ENCODE results near the gene NPY.
"Not testable (repeated sequence)": the region's sequence is repeated elsewhere in the genome, so short reads cannot be mapped to it uniquely, and the experiment has no call there.

NPY gene

GRCh38 chr7:24251568-24251967 lies 32.4 kb upstream of the NPY start:
- H3K4me3 ChIP-seq (ENCODE audit: low read depth, low read length, poor library complexity, severe bottlenecking): no peak overlapping the region
- H3K9me3 ChIP-seq (ENCODE audit: low read length): no peaks in the 10 kb centered on the region
- H3F3A ChIP-seq (ENCODE audit: insufficient read depth, low read length): no peaks in the 10 kb centered on the region
- no peak overlapping the region for H2AFZ ChIP-seq (ENCODE audit: low read length)
- H3K27me3 ChIP-seq (ENCODE audit: insufficient read depth, low read length): no peaks in the 10 kb centered on the region
- no peaks in the 10 kb centered on the region for H4K20me1 ChIP-seq (ENCODE audit: insufficient read depth, low read length)
- no peak overlapping the region for H3K4me2 ChIP-seq (ENCODE audit: low read length)
- no peak overlapping the region for H3K9ac ChIP-seq (ENCODE audit: low read length)
- H3K9me2 ChIP-seq (ENCODE audit: low read depth, low read length): no peaks in the 10 kb centered on the region
- H3K27ac ChIP-seq (ENCODE audit: low read depth, low read length, poor library complexity, severe bottlenecking): no peak overlapping the region
- no peaks in the 10 kb centered on the region for H3K4me1 ChIP-seq (ENCODE audit: insufficient read depth, low read length, severe bottlenecking)
- no peaks in the 10 kb centered on the region for H3K36me3 ChIP-seq (ENCODE audit: insufficient read depth, low read length)
- no peaks in the 10 kb centered on the region for H3K79me2 ChIP-seq (ENCODE audit: insufficient read depth, low read length)
- no peak for TF ChIP-seq EZH2 (IDR thresholded peaks at IDR 0.05; ENCODE audit: borderline replicate concordance, low read length)
- no peak for TF ChIP-seq CTCF (IDR thresholded peaks at IDR 0.05; ENCODE audit: low read length)

DNA sequence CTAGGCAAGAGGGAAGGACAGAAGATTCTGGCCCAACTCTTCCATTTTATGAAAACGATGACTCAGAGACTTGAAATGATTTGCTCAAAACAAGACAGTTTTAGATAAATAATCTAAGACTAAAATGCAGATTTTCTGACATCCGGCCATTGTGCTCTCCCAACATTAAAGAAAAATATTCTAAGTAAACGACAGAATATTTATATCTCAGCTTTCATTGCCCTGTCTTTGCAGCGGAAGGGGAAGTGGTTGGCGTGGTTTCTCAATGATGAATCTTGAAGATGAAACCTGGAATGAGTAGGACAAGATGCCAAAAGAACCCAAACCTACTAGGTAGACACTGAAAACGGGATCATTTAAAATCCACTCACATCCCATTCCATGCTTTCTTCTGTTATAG lies 28.9 kb upstream of the NPY start:
- H3K9ac ChIP-seq (ENCODE audit: low read length): no peak overlapping the region
- no peaks in the 10 kb centered on the region for H3K9me2 ChIP-seq (ENCODE audit: low read depth, low read length)
- H4K20me1 ChIP-seq (ENCODE audit: insufficient read depth, low read length): no peaks in the 10 kb centered on the region
- no peaks in the 10 kb centered on the region for H3F3A ChIP-seq (ENCODE audit: insufficient read depth, low read length)
- H3K4me2 ChIP-seq (ENCODE audit: low read length): no peak overlapping the region
- no peaks in the 10 kb centered on the region for H3K36me3 ChIP-seq (ENCODE audit: insufficient read depth, low read length)
- no peak for TF ChIP-seq CTCF (IDR thresholded peaks at IDR 0.05; ENCODE audit: low read length)
- no peak for TF ChIP-seq EZH2 (IDR thresholded peaks at IDR 0.05; ENCODE audit: borderline replicate concordance, low read length)
- no peaks in the 10 kb centered on the region for H3K4me1 ChIP-seq (ENCODE audit: insufficient read depth, low read length, severe bottlenecking)
- H3K4me3 ChIP-seq (ENCODE audit: low read depth, low read length, poor library complexity, severe bottlenecking): no peak overlapping the region
- H3K79me2 ChIP-seq (ENCODE audit: insufficient read depth, low read length): no peaks in the 10 kb centered on the region
- no peaks in the 10 kb centered on the region for H3K9me3 ChIP-seq (ENCODE audit: low read length)
- H2AFZ ChIP-seq (ENCODE audit: low read length): no peak overlapping the region
- H3K27me3 ChIP-seq (ENCODE audit: insufficient read depth, low read length): no peaks in the 10 kb centered on the region
- no peak overlapping the region for H3K27ac ChIP-seq (ENCODE audit: low read depth, low read length, poor library complexity, severe bottlenecking)

GRCh38 chr7:24258324-24258723 lies 25.7 kb upstream of the NPY start:
- H3K9me3 ChIP-seq (ENCODE audit: low read length); H3K9ac ChIP-seq (ENCODE audit: low read length); H4K20me1 ChIP-seq (ENCODE audit: insufficient read depth, low read length); H3K27ac ChIP-seq (ENCODE audit: low read depth, low read length, poor library complexity, severe bottlenecking); H3F3A ChIP-seq (ENCODE audit: insufficient read depth, low read length); H3K36me3 ChIP-seq (ENCODE audit: insufficient read depth, low read length); H3K4me2 ChIP-seq (ENCODE audit: low read length); H3K27me3 ChIP-seq (ENCODE audit: insufficient read depth, low read length); H3K9me2 ChIP-seq (ENCODE audit: low read depth, low read length); H2AFZ ChIP-seq (ENCODE audit: low read length); H3K79me2 ChIP-seq (ENCODE audit: insufficient read depth, low read length); H3K4me1 ChIP-seq (ENCODE audit: insufficient read depth, low read length, severe bottlenecking); H3K4me3 ChIP-seq (ENCODE audit: low read depth, low read length, poor library complexity, severe bottlenecking): not testable (repeated sequence)

DNA sequence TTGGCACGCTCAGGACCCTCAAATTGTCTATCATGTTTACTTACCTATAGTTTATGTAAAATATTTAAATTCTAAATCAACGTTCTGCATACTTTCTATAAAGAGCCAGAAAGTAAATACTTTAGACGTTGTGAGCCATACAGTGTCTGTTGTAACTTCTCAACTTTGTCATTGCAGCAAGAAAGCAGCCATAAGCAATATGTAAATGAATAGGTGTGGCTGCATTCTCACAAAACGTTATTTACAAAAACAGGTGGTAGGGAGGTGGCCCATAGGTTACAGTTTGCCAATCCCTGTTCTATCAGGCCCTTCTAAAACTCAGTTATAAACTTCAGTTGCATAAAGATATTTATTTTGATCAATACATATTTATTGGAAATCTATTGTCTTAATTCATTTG lies 12.1 kb upstream of the NPY start:
- no peak overlapping the region for H3K27ac ChIP-seq (ENCODE audit: low read depth, low read length, poor library complexity, severe bottlenecking)
- H3K36me3 ChIP-seq (ENCODE audit: insufficient read depth, low read length): no peaks in the 10 kb centered on the region
- H3K79me2 ChIP-seq (ENCODE audit: insufficient read depth, low read length): no peaks in the 10 kb centered on the region
- no peaks in the 10 kb centered on the region for H3K27me3 ChIP-seq (ENCODE audit: insufficient read depth, low read length)
- TF ChIP-seq CTCF (IDR thresholded peaks at IDR 0.05; ENCODE audit: low read length) (no peak), EZH2 (IDR thresholded peaks at IDR 0.05; ENCODE audit: borderline replicate concordance, low read length) (no peak)
- no peaks in the 10 kb centered on the region for H3K9me2 ChIP-seq (ENCODE audit: low read depth, low read length)
- no peak overlapping the region for H3K9ac ChIP-seq (ENCODE audit: low read length)
- H2AFZ ChIP-seq (ENCODE audit: low read length): no peak overlapping the region
- no peaks in the 10 kb centered on the region for H4K20me1 ChIP-seq (ENCODE audit: insufficient read depth, low read length)
- H3K4me2 ChIP-seq (ENCODE audit: low read length): no peak overlapping the region
- no peaks in the 10 kb centered on the region for H3F3A ChIP-seq (ENCODE audit: insufficient read depth, low read length)
- no peaks in the 10 kb centered on the region for H3K9me3 ChIP-seq (ENCODE audit: low read length)
- no peaks in the 10 kb centered on the region for H3K4me1 ChIP-seq (ENCODE audit: insufficient read depth, low read length, severe bottlenecking)
- H3K4me3 ChIP-seq (ENCODE audit: low read depth, low read length, poor library complexity, severe bottlenecking): no peak overlapping the region
